HEK293 (cell line): ENCODE results near the gene ZNF664.

Experiments used
- CTCF ChIA-PET: fragments of 350-600 bp; formaldehyde crosslinking; extraction: SDS; loops from one replicate; lab custom pipeline; 2021; ENCODE audit warnings: antibody characterized with exemption; lab: Yijun Ruan, JAX
- POLR2A ChIA-PET: fragments of 300-600 bp; formaldehyde crosslinking; extraction: SDS; loops from one replicate; lab custom pipeline; 2020; ENCODE audit warnings: antibody characterized with exemption, inconsistent platforms; lab: Yijun Ruan, JAX
- H3K27ac ChIP-seq: fragments of 200-500 bp; sonication (Bioruptor generic); 2 replicates; pipeline ENCODE4 v1.5.1; 2014; ENCODE audit warnings: low read depth, low read length, control low read depth, inconsistent platforms; ENCODE audit errors: extremely low read depth
- H3K36me3 ChIP-seq, 2 experiments: fragments of 200-500 bp in 1 of 2; sonication (Bioruptor generic) in 1 of 2; 1 replicate in 1 of 2; 2 replicates in 1 of 2; pipeline ENCODE4 v1.5.1; 2014 to 2017; ENCODE audit warnings: inconsistent platforms in 2 of 2, low read length in 2 of 2; ENCODE audit not compliant: control insufficient read depth in 2 of 2, insufficient read depth in 1 of 2
- H3K4me1 ChIP-seq: fragments of 200-500 bp; sonication (Bioruptor generic); 2 replicates; pipeline ENCODE4 v1.5.1; 2014; ENCODE audit warnings: mild to moderate bottlenecking, low read length, inconsistent platforms; ENCODE audit not compliant: control insufficient read depth, insufficient read depth
- H3K4me3 ChIP-seq: 2 replicates; pipeline ENCODE4 v1.5.1; 2011; ENCODE audit warnings: low read depth, mild to moderate bottlenecking, control low read depth, low read length, moderate library complexity
- H3K9me3 ChIP-seq: fragments of 200-500 bp; sonication (Bioruptor generic); 2 replicates; pipeline ENCODE4 v1.5.1; 2014; ENCODE audit warnings: low read depth, low read length, inconsistent platforms; ENCODE audit not compliant: control insufficient read depth, insufficient read depth
- EGR2 ChIP-seq: fragments of 450-650 bp; formaldehyde crosslinking; IDR thresholded peaks from 2 replicates; pipeline ENCODE4 v1.5.1; 2016; ENCODE audit warnings: low read depth, missing biosample characterization, missing genetic modification characterization
- GLIS2 ChIP-seq: fragments of 450-650 bp; formaldehyde crosslinking; IDR thresholded peaks from 2 replicates; pipeline ENCODE4 v1.5.1; 2016; ENCODE audit warnings: missing biosample characterization, missing genetic modification characterization
- HOXA7 ChIP-seq: sonication (generic); formaldehyde crosslinking; IDR thresholded peaks from 2 replicates; pipeline ENCODE4 v1.8.1; 2022; ENCODE audit warnings: missing genetic modification reagents, borderline replicate concordance
- KLF16 ChIP-seq: fragments of 450-650 bp; formaldehyde crosslinking; IDR thresholded peaks from 2 replicates; pipeline ENCODE4 v1.5.1; 2017; ENCODE audit warnings: missing biosample characterization, missing genetic modification characterization
- KLF9 ChIP-seq: fragments of 450-650 bp; formaldehyde crosslinking; IDR thresholded peaks from 2 replicates; pipeline ENCODE4 v1.5.1; 2016; ENCODE audit warnings: missing biosample characterization, missing genetic modification characterization, low read depth
- MZF1 ChIP-seq: fragments of 450-650 bp; formaldehyde crosslinking; IDR thresholded peaks from 2 replicates; pipeline ENCODE4 v1.5.1; 2017; ENCODE audit warnings: missing biosample characterization, missing genetic modification characterization, borderline replicate concordance
- ZBTB49 ChIP-seq: fragments of 450-650 bp; formaldehyde crosslinking; IDR thresholded peaks from 2 replicates; pipeline ENCODE4 v1.5.1; 2016; ENCODE audit warnings: missing biosample characterization, missing genetic modification characterization, low read depth
- ZBTB8A ChIP-seq: fragments of 450-650 bp; formaldehyde crosslinking; IDR thresholded peaks from 2 replicates; pipeline ENCODE4 v1.5.1; 2016; ENCODE audit warnings: missing biosample characterization, missing genetic modification characterization
- ZFHX2 ChIP-seq: fragments of 450-650 bp; formaldehyde crosslinking; conservative IDR thresholded peaks from 2 replicates; pipeline ENCODE4 v1.5.1; 2016; ENCODE audit warnings: missing biosample characterization, missing genetic modification characterization
- ZNF121 ChIP-seq: fragments of 450-650 bp; formaldehyde crosslinking; IDR thresholded peaks from 2 replicates; pipeline ENCODE4 v1.5.1; 2016; ENCODE audit warnings: missing biosample characterization, missing genetic modification characterization
- ZNF140 ChIP-seq: fragments of 450-650 bp; formaldehyde crosslinking; IDR thresholded peaks from 2 replicates; pipeline ENCODE4 v1.5.1; 2016; ENCODE audit warnings: missing biosample characterization, missing genetic modification characterization
- ZNF175 ChIP-seq: fragments of 450-650 bp; formaldehyde crosslinking; IDR thresholded peaks from 2 replicates; pipeline ENCODE4 v1.5.1; 2016; ENCODE audit warnings: missing biosample characterization, missing genetic modification characterization
- ZNF184 ChIP-seq: fragments of 450-650 bp; IDR thresholded peaks from 2 replicates; pipeline ENCODE4 v1.5.1; 2018; ENCODE audit warnings: missing biosample characterization, mild to moderate bottlenecking, missing genetic modification characterization
- ZNF202 ChIP-seq: fragments of 450-650 bp; formaldehyde crosslinking; IDR thresholded peaks from 2 replicates; pipeline ENCODE4 v1.5.1; 2016; ENCODE audit warnings: missing biosample characterization, missing genetic modification characterization, borderline replicate concordance
- ZNF266 ChIP-seq: fragments of 450-650 bp; formaldehyde crosslinking; IDR thresholded peaks from 2 replicates; pipeline ENCODE4 v1.5.1; 2016; ENCODE audit warnings: missing biosample characterization, missing genetic modification characterization, low read depth
- ZNF280C ChIP-seq: fragments of 450-650 bp; formaldehyde crosslinking; IDR thresholded peaks from 2 replicates; pipeline ENCODE4 v1.5.1; 2016; ENCODE audit warnings: missing biosample characterization, missing genetic modification characterization
- ZNF280D ChIP-seq: fragments of 450-650 bp; formaldehyde crosslinking; IDR thresholded peaks from 2 replicates; pipeline ENCODE4 v1.5.1; 2016; ENCODE audit warnings: missing biosample characterization, missing genetic modification characterization
- ZNF37A ChIP-seq: fragments of 450-650 bp; IDR thresholded peaks from 2 replicates; pipeline ENCODE4 v1.5.1; 2018; ENCODE audit warnings: missing biosample characterization, missing genetic modification characterization
- ZNF530 ChIP-seq: fragments of 450-650 bp; formaldehyde crosslinking; IDR thresholded peaks from 2 replicates; pipeline ENCODE4 v1.5.1; 2016; ENCODE audit warnings: low read depth, missing biosample characterization, missing genetic modification characterization
- ZNF544 ChIP-seq: fragments of 450-650 bp; formaldehyde crosslinking; IDR thresholded peaks from 2 replicates; pipeline ENCODE4 v1.5.0; 2017; ENCODE audit warnings: missing biosample characterization, missing genetic modification characterization
- ZNF549 ChIP-seq: fragments of 450-650 bp; IDR thresholded peaks from 2 replicates; pipeline ENCODE4 v1.5.1; 2018; ENCODE audit warnings: missing biosample characterization, missing genetic modification characterization, mild to moderate bottlenecking, inconsistent platforms, moderate library complexity
- ZNF707 ChIP-seq: fragments of 450-650 bp; formaldehyde crosslinking; IDR thresholded peaks from 2 replicates; pipeline ENCODE4 v1.5.1; 2016; ENCODE audit warnings: missing biosample characterization, missing genetic modification characterization
- ZNF747 ChIP-seq: fragments of 450-650 bp; formaldehyde crosslinking; IDR thresholded peaks from 2 replicates; pipeline ENCODE4 v1.5.1; 2016; ENCODE audit warnings: missing biosample characterization, missing genetic modification characterization
- ZSCAN5A ChIP-seq: fragments of 450-650 bp; formaldehyde crosslinking; IDR thresholded peaks from 2 replicates; pipeline ENCODE4 v1.5.1; 2016; ENCODE audit warnings: missing biosample characterization, missing genetic modification characterization
- ZXDB ChIP-seq: fragments of 450-650 bp; formaldehyde crosslinking; IDR thresholded peaks from 2 replicates; pipeline ENCODE4 v1.5.1; 2016; ENCODE audit warnings: missing biosample characterization, missing genetic modification characterization
- TF ChIP-seq, protein P1 (sequence below): fragments of 450-650 bp; formaldehyde crosslinking; IDR thresholded peaks from 2 replicates; pipeline ENCODE4 v1.5.1; 2016; ENCODE audit warnings: missing biosample characterization, missing genetic modification characterization

The ZNF664 gene

DNA sequence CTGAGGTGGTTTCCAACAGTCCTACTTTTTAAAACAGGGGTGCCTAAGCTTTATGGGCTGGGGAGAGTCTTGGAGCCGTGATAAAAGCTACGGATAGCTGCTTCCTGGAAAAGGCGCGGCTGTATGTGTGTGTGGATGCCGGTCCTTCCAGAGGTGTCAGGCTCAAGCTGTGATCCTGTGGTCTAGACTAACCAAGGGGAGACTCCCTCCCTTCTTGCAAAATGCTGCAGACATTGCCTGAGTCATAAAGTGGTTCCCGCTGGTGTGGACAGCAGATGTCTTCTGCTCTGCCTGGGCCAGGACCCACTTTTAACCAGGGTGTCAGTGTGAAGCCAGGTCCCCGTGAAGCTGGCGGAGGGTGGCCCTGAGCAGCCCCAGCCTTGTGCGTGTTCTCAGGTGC is 38.2 kb upstream of the ZNF664 start:
- H3K36me3 ChIP-seq = peaks cover 0 to 27% of the 10 kb centered on the region in 2 experiments; a peak in 1 of 3 replicates
- H3K27ac ChIP-seq = no peak overlapping the region
- H3K4me1 ChIP-seq = no peaks in the 10 kb centered on the region
- H3K4me3 ChIP-seq = no peak overlapping the region
- POLR2A ChIA-PET = no interaction called here
- TF ChIP-seq MZF1 = no peak
- TF ChIP-seq ZNF280D (tag by site-specific recombination) = no peak
- no peak for TF ChIP-seq ZNF184
- no peak for TF ChIP-seq ZNF747 (tag by site-specific recombination)
- no peak for TF ChIP-seq ZNF530 (tag by site-specific recombination)
- TF ChIP-seq ZNF549 (tag by site-specific recombination) = no peak
- TF ChIP-seq EGR2 = no peak
- no peak for TF ChIP-seq ZBTB8A
- no peak for TF ChIP-seq ZSCAN5A (tag by site-specific recombination)
- no peak for TF ChIP-seq GLIS2 (tag by site-specific recombination)
- no peak for TF ChIP-seq ZFHX2 (tag by site-specific recombination)
- no peak for TF ChIP-seq ZNF707
- TF ChIP-seq ZNF280C (tag by site-specific recombination) = no peak
- TF ChIP-seq ZNF544 = no peak
- H3K9me3 ChIP-seq = no peaks in the 10 kb centered on the region
- CTCF ChIA-PET = no interaction called here

- no peak overlapping the region for H3K4me3 ChIP-seq
- no peaks in the 10 kb centered on the region for H3K4me1 ChIP-seq
- TF ChIP-seq, protein P1, sequence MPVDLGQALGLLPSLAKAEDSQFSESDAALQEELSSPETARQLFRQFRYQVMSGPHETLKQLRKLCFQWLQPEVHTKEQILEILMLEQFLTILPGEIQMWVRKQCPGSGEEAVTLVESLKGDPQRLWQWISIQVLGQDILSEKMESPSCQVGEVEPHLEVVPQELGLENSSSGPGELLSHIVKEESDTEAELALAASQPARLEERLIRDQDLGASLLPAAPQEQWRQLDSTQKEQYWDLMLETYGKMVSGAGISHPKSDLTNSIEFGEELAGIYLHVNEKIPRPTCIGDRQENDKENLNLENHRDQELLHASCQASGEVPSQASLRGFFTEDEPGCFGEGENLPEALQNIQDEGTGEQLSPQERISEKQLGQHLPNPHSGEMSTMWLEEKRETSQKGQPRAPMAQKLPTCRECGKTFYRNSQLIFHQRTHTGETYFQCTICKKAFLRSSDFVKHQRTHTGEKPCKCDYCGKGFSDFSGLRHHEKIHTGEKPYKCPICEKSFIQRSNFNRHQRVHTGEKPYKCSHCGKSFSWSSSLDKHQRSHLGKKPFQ = no peak
- TF ChIP-seq ZNF140 (tag by site-specific recombination) (no peak), ZNF175 (tag by site-specific recombination) (no peak), HOXA7 (CRISPR knock-in tag) (no peak), ZBTB49 (tag by site-specific recombination) (no peak), ZNF37A (tag by site-specific recombination) (no peak), ZNF121 (tag by site-specific recombination) (no peak), KLF16 (tag by site-specific recombination) (no peak), KLF9 (no peak), ZNF266 (tag by site-specific recombination) (no peak), ZNF202 (no peak), ZXDB (tag by site-specific recombination) (no peak)
- H3K36me3 ChIP-seq = peaks cover 0 to 34% of the 10 kb centered on the region in 2 experiments; a peak in 1 of 3 replicates
- no peak overlapping the region for H3K27ac ChIP-seq
- no peaks in the 10 kb centered on the region for H3K9me3 ChIP-seq
- ChIA-PET POLR2A (no interaction called here), CTCF (interaction anchor here (0.7 kb wide), 1 partner anchor 63 kb away, joined by 7 read pairs; no protein-coding TSS in a partner anchor)
These were observed 37.1 kb upstream of the ZNF664 start for GRCh38 chr12:123935956-123936355.
